GM12875 (cell line): ENCODE data around the gene OR13G1.
"Not testable (repeated sequence)": the region's sequence is repeated elsewhere in the genome, so short reads cannot be mapped to it uniquely, and the experiment has no call there.

Source experiments
- H3K4me3 ChIP-seq: one replicate; pipeline ENCODE4 v1.5.1; 2011; ENCODE audit warnings: low read depth, low read length, control low read depth
- TF ChIP-seq, protein P1 (sequence below): IDR thresholded peaks from 2 replicates; pipeline ENCODE4 v1.5.1; 2011; ENCODE audit warnings: low read depth, mild to moderate bottlenecking, control low read depth, inconsistent platforms, low read length, moderate library complexity, borderline replicate concordance; ENCODE audit not compliant: insufficient read depth

The OR13G1 gene

GRCh38 chr1:247679639-247680038 lies at the start of gene OR13G1:
Gene OR13G1 (minus strand): TSS chr1:247679739. CDS start chr1:247673041, 6,698 bp downstream.
- no peak within 1 kb of the TSS for H3K4me3 ChIP-seq
- TF ChIP-seq, protein P1, sequence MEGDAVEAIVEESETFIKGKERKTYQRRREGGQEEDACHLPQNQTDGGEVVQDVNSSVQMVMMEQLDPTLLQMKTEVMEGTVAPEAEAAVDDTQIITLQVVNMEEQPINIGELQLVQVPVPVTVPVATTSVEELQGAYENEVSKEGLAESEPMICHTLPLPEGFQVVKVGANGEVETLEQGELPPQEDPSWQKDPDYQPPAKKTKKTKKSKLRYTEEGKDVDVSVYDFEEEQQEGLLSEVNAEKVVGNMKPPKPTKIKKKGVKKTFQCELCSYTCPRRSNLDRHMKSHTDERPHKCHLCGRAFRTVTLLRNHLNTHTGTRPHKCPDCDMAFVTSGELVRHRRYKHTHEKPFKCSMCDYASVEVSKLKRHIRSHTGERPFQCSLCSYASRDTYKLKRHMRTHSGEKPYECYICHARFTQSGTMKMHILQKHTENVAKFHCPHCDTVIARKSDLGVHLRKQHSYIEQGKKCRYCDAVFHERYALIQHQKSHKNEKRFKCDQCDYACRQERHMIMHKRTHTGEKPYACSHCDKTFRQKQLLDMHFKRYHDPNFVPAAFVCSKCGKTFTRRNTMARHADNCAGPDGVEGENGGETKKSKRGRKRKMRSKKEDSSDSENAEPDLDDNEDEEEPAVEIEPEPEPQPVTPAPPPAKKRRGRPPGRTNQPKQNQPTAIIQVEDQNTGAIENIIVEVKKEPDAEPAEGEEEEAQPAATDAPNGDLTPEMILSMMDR = no peak

- no peak overlapping the region for H3K4me3 ChIP-seq
- TF ChIP-seq, protein P1 = no peak
Observed at GRCh38 chr1:247721222-247721621, 41.7 kb upstream of the OR13G1 start.

GRCh38 chr1:247716546-247716945 lies 37.0 kb upstream of the OR13G1 start, which contains the start of gene OR6F1:
Gene OR6F1 (minus strand): TSS chr1:247716646. CDS start chr1:247712755, 3,891 bp downstream.
- TF ChIP-seq, protein P1 = no peak
- no peak within 1 kb of the TSS for H3K4me3 ChIP-seq

- no peak overlapping the region for H3K4me3 ChIP-seq
- TF ChIP-seq, protein P1 = no peak
Observed at GRCh38 chr1:247713753-247714152, 34.2 kb upstream of the OR13G1 start.

DNA sequence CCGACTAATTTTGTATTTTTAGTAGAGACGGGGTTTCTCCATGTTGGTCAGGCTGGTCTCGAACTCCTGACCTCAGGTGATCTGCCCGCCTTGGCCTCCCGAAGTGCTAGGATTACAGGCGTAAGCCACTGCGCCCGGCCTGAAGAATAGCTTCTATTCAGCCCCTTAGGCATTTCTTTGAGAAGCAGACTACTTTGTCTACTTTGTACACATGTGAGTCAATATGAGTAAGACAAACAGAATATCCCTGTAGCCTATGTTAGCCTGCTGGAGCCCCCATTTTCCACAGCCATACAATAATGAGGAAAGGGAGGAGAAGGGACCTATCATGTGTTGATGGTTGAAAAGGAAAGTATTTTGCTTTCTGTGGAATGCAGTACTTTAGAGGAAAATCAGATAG lies 31.1 kb upstream of the OR13G1 start:
- not testable (repeated sequence) for H3K4me3 ChIP-seq

GRCh38 chr1:247701338-247701737 lies 21.8 kb upstream of the OR13G1 start:
- no peak overlapping the region for H3K4me3 ChIP-seq
- TF ChIP-seq, protein P1 = no peak

- H3K4me3 ChIP-seq = no peak overlapping the region
- TF ChIP-seq, protein P1 = peak; percentile 88
Observed at GRCh38 chr1:247681288-247681897, 1.9 kb upstream of the OR13G1 start.
